PC-3 (cell line): ENCODE measurements around the gene TEKTIP1. TPM values are rescaled to one million over a fixed set of nuclear protein-coding genes. Genes with fewer than 3 reads are reported as not detected.

Experiments used
- ATAC-seq: fragments of 200-7000 bp; cut with Tn5 transposase; 2 replicates; pipeline ENCODE4 v1.9.1; 2020; ENCODE audit warnings: mild to moderate bottlenecking, moderate library complexity
- BruUV-seq: library from RNA; stranded (reverse); fragments of 400-500 nt; replicated peaks from 2 replicates; lab custom pipeline; 2021; lab: Mats Ljungman, UMichigan
- CTCF ChIA-PET: fragments of 300-600 bp; sonication (Branson Sonifier 250); formaldehyde crosslinking; loops from one replicate; lab custom pipeline; 2022; ENCODE audit warnings: antibody characterized with exemption; lab: Charles Lee
- POLR2A ChIA-PET: fragments of 300-600 bp; sonication (Branson Sonifier 250); formaldehyde crosslinking; loops from one replicate; lab custom pipeline; 2022; ENCODE audit warnings: antibody characterized with exemption; ENCODE audit not compliant: unreplicated experiment; lab: Charles Lee
- DNase-seq: peaks from one replicate; pipeline ENCODE4 v3.0.0-alpha.2; 2015
- H2AFZ ChIP-seq: fragments of 300-600 bp; sonication (generic); 2 replicates; pipeline ENCODE4 v1.6.0; 2016; ENCODE audit warnings: antibody characterized with exemption, low read length
- H3F3A ChIP-seq: fragments of 300-600 bp; sonication (generic); one replicate; pipeline ENCODE4 v1.6.0; 2017; ENCODE audit warnings: antibody characterized with exemption, low read length, control low read depth, mild to moderate bottlenecking; ENCODE audit not compliant: unreplicated experiment
- H3K27ac ChIP-seq: fragments of 300-600 bp; sonication (generic); 2 replicates; pipeline ENCODE4 v1.5.1; 2016; ENCODE audit warnings: mild to moderate bottlenecking, low read length
- H3K27me3 ChIP-seq: fragments of 300-600 bp; sonication (generic); 2 replicates; pipeline ENCODE4 v1.6.1; 2016; ENCODE audit warnings: low read length, mixed read lengths
- H3K36me3 ChIP-seq: fragments of 300-600 bp; sonication (generic); 2 replicates; pipeline ENCODE4 v1.6.1; 2016; ENCODE audit warnings: low read depth, mixed run types, low read length, mixed read lengths
- H3K4me1 ChIP-seq: fragments of 300-600 bp; sonication (generic); 2 replicates; pipeline ENCODE4 v1.5.1; 2016; ENCODE audit warnings: low read length; ENCODE audit not compliant: insufficient read depth
- H3K4me2 ChIP-seq: fragments of 300-600 bp; sonication (generic); 2 replicates; pipeline ENCODE4 v1.6.0; 2016; ENCODE audit warnings: low read length
- H3K4me3 ChIP-seq: fragments of 300-600 bp; sonication (generic); 2 replicates; pipeline ENCODE4 v1.5.1; 2016; ENCODE audit warnings: mild to moderate bottlenecking, low read length, mixed read lengths
- H3K79me2 ChIP-seq: fragments of 300-600 bp; sonication (generic); 2 replicates; pipeline ENCODE4 v1.6.1; 2017; ENCODE audit warnings: low read length, mixed read lengths
- H3K9ac ChIP-seq: fragments of 300-600 bp; sonication (generic); 2 replicates; pipeline ENCODE4 v1.6.0; 2016; ENCODE audit warnings: mild to moderate bottlenecking, low read length
- H3K9me2 ChIP-seq: fragments of 300-600 bp; sonication (generic); replicated peaks from 2 replicates; pipeline ENCODE4 v1.6.1; 2016; ENCODE audit warnings: mixed run types, low read length, mixed read lengths
- H3K9me3 ChIP-seq: fragments of 300-600 bp; sonication (generic); 2 replicates; pipeline ENCODE4 v1.6.1; 2016; ENCODE audit warnings: low read length, mixed read lengths
- H4K20me1 ChIP-seq: fragments of 300-600 bp; sonication (generic); 2 replicates; pipeline ENCODE4 v1.6.1; 2016; ENCODE audit warnings: low read length, mixed read lengths
- CTCF ChIP-seq: fragments of 300-600 bp; sonication (generic); conservative IDR thresholded peaks from 2 replicates; pipeline ENCODE4 v1.5.1; 2017; ENCODE audit warnings: antibody characterized with exemption, low read depth, mild to moderate bottlenecking, low read length
- EZH2 ChIP-seq: fragments of 300-600 bp; sonication (generic); IDR thresholded peaks from one replicate; pipeline ENCODE4 v1.6.1; 2017; ENCODE audit warnings: antibody characterized with exemption, mild to moderate bottlenecking, low read length; ENCODE audit not compliant: unreplicated experiment
- EZH2phosphoT487 ChIP-seq: fragments of 300-600 bp; sonication (generic); IDR thresholded peaks from 2 replicates; pipeline ENCODE4 v1.6.1; 2018; ENCODE audit warnings: mild to moderate bottlenecking, antibody characterized with exemption, low read length, borderline replicate concordance
- intact Hi-C: fragments of 100-400 bp; cut with micrococcal nuclease; formaldehyde crosslinking; loops from 2 replicates; pipeline ENCODE4 v1.9.0; 2023
- total RNA-seq: library from RNA; depleted of rRNA; stranded (reverse); fragments of >200 nt; gene quantifications from 2 replicates; pipeline ENCODE4 v1.2.3, GENCODE V29; 2014

Gene TEKTIP1
- total RNA-seq, 1 experiment from 2014 or later: not detected

- TF ChIP-seq EZH2phosphoT487 (no peak), EZH2 (no peak), CTCF (no peak)
- ATAC-seq (no peak), DNase-seq (no peak)
- H4K20me1 ChIP-seq: peaks cover 3% of the 10 kb centered on the region; the same call in 1 of the 2 replicates
- no TSS peak for BruUV-seq
- H3K79me2 ChIP-seq: peaks cover 43% of the 10 kb centered on the region
- H3F3A ChIP-seq: no peaks in the 10 kb centered on the region
- H3K27ac ChIP-seq: no peak overlapping the region
- H3K4me3 ChIP-seq: no peak overlapping the region
- no peaks in the 10 kb centered on the region for H3K4me1 ChIP-seq
- H3K9ac ChIP-seq: no peak overlapping the region
- H3K27me3 ChIP-seq: no peaks in the 10 kb centered on the region
- no peaks in the 10 kb centered on the region for H3K9me2 ChIP-seq
- POLR2A ChIA-PET: no interaction called here
- no peaks in the 10 kb centered on the region for H3K9me3 ChIP-seq
- H2AFZ ChIP-seq: no peak overlapping the region
- no peak overlapping the region for H3K4me2 ChIP-seq
- CTCF ChIA-PET: no interaction called here
- intact Hi-C loops: no loop called here
- H3K36me3 ChIP-seq: no peaks in the 10 kb centered on the region; the same call in 1 of the 2 replicates
Measured at GRCh38 chr19:3522421-3523360, 16.3 kb upstream of the TEKTIP1 start.

DNA sequence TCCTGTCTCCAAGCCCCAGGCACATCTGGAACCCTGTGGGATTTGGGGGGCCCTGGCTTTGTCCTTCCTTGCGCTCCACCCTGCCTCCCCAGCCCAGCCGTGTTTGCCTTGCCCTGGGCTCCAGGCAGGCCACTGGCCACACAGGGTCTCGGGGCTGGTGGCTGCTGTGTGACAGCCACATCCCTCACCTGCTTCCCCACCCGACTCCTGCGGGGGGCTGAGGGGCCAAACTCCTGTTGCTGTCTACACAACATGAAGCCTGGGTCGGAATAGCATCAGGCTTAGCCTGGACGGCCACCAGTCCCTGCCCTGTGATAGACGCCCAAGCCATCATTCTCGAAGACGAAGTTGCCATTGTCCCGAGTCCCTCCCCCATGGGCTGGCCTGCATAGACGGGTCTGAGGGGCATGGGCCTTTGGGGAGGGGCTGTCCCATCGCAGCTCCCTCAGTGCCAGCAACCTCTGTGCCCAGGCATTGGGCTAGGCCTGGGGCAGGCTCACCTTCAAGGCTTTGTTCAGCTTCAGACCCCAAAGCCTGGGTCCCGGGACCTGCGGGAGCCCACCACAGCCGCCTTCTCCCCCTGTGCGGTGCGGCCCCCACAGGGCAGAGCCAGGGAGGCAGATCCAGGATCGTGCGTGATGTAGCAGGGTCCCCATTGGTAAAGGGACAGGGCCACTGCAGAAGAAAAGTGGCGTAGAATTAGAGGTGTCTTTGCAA is 15.5 kb upstream of the TEKTIP1 start:
- Histone ChIP-seq H3K4me2 (no peak overlapping the region), H2AFZ (no peak overlapping the region), H3K4me1 (no peaks in the 10 kb centered on the region), H3K9me2 (no peaks in the 10 kb centered on the region), H3K79me2 (peaks cover 35% of the 10 kb centered on the region), H3K36me3 (no peaks in the 10 kb centered on the region; the same call in 1 of the 2 replicates), H3F3A (no peaks in the 10 kb centered on the region), H3K4me3 (no peak overlapping the region), H4K20me1 (peaks cover 3% of the 10 kb centered on the region; the same call in 1 of the 2 replicates), H3K9me3 (no peaks in the 10 kb centered on the region), H3K27ac (no peak overlapping the region), H3K9ac (no peak overlapping the region), H3K27me3 (no peaks in the 10 kb centered on the region)
- ChIA-PET CTCF (no interaction called here), POLR2A (no interaction called here)
- no peak for TF ChIP-seq EZH2phosphoT487
- no peak for TF ChIP-seq EZH2
- no peak for TF ChIP-seq CTCF
- no peak for DNase-seq
- ATAC-seq: no peak
- no TSS peak for BruUV-seq
- intact Hi-C loops: no loop called here
